NT2/D1 (cell line): ENCODE results near the gene HOXD4.

ENCODE experiments used
- SUZ12 ChIP-seq: IDR thresholded peaks from 2 replicates; pipeline ENCODE4 v1.6.1; 2011; ENCODE audit not compliant: insufficient read length, insufficient read depth; ENCODE audit errors: extremely low read depth
- YY1 ChIP-seq: IDR thresholded peaks from 2 replicates; pipeline ENCODE4 v1.6.1; 2011; ENCODE audit not compliant: insufficient read length, insufficient read depth
- ZNF274 ChIP-seq: IDR thresholded peaks from 2 replicates; pipeline ENCODE4 v1.6.1; 2011; ENCODE audit warnings: mild to moderate bottlenecking, low read depth, low read length

- TF ChIP-seq YY1 (no peak), ZNF274 (no peak), SUZ12 (no peak)
Observed at GRCh38 chr2:176124110-176124946, 27.0 kb upstream of the HOXD4 start.
